T-helper 2 cell (primary cell): ENCODE measurements around the gene SOWAHB.

Source experiments
- DNase-seq, 5 experiments: peaks; one replicate each; pipeline versions ENCODE4 v3.0.0 to v3.0.0-alpha.2; 2012 to 2022
- total RNA-seq, 2 donors: gene quantifications; one replicate each; lab custom pipeline; 2026; lab: John Stamatoyannopoulos, UW

Gene SOWAHB
- 0 to 0.54 reads per million in 2 donors for total RNA-seq

DNA sequence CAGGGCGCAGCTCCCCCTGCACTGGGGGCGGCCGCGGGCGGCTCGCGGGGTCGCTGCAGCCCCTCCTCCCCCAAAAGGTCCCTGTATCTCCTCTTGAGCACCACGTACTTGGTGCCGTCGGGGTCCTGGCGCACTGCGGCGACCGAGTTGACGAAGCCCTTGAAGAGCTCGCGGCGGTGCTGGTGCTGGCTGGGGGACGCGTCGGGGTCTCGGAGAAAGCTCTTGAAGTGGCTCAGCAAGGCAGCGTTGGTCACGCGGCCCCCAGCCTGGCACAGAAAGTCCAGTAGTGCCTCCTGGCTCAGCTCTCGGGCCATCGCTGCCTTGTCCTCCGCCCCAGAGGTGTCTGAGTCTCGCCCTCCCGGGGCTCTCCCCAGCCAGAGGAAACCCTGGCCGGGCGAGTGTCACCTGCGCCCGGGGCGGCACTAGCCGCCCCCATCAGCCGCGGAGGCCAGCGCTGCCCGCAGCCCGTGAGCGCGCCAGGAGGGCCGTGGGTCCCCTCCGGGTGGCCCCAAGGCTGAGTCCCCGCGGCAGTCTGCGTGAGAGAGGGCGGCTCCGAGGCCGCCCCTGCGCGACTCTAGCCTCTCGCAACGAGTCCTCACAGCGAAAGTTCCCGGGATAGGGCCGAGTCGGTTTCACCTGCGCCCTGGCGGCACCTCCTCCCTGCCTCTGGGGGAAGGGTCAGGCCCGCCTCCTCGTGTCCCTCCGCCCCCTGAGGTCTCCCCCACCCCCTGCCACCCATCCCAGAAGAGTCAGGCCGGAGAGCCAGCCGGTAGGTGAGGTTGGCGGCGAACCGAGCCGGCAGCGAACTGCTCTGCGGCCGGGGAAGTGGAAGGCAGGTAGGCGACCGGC lies at the start of gene SOWAHB:
Gene SOWAHB, minus strand, starts transcription at position 609 of the 849 bp plus-strand sequence. Its CDS starts 295 bp downstream, at position 314.
- DNase-seq, result peak in 3 of 5 experiments; percentile 4 to 21 (median 18)

DNA sequence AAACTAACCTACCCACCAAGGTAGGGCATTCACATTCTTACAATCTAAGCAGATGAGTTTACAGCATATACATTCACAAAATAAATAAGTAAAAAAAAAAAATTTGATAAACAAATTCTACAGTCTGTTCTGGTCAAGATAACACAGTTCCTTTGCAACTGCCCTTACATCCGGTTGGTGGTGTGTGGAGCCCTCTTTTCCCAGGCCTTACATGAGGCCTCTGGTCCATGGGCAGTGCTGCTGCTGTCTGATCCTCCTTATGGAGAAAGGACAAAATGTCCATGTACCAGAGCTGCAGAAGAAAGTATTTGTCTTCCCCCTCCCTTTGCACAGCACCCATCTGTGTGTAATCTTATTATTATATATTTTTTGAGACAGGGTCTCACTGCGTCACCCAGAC lies 49.4 kb upstream of the SOWAHB start:
- no peak for DNase-seq

DNA sequence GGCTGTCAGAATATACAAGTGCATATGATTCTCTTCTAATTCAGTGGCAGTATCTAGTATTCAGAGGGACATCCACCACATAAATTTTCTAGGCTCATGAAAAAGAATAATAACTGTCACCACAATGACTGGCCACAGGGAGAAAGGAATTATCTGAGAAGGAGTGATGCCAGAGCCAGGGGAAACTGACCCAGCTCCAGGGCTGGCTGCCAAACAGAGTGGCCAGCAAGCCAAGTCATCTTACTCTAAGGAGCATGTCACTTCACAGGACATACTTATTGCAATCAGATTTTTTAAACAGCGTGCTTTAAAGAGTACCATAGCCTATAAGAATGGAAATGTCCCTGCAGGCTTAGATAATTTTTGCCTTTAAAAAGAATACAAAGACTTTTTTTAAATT lies 45.8 kb upstream of the SOWAHB start:
- no peak for DNase-seq

DNA sequence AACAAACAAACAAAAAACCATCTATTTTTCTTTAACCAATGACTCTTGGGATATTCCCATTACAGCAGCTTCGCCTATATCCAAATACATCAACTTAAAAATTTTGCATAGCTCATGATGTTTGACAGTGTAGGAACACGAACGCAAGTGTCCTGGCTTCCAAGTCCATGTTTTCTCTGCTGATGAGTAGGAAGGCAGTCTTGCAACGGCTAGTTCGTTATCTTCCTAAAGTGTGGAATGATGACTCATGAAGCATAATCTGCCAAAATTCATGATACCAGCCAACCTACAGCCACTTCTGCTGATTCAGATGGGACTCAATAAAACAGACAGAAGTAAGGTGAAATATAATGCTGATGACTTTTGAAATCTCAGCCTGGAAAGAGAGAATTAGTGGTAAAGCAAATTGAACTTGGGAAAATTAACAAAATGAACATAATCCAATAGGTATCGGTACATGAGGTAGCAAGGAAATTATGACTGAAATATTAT lies 45.2 kb upstream of the SOWAHB start:
- DNase-seq, result no peak

DNA sequence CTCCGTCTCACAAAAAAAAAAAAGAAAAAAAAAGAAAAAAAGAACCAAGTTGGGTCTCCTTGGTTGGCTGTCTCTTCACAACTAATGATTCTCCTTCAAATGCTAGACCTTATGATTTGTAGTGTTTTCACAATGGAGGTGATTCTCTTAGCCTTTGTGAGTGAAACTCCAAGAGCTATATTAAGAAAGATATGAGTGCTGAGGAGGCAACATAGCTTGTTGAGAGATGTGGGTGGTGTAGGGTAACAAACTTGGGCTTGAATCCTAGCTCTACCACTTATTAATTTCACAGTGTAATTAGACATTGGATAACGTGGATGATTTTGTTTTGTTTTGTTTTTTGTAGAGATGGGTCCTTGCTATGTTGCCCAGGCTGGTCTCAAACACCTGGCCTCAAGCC lies 41.2 kb upstream of the SOWAHB start:
- no peak for DNase-seq

- DNase-seq, result no peak
Measured at GRCh38 chr4:76931576-76932276, 33.8 kb upstream of the SOWAHB start.

DNA sequence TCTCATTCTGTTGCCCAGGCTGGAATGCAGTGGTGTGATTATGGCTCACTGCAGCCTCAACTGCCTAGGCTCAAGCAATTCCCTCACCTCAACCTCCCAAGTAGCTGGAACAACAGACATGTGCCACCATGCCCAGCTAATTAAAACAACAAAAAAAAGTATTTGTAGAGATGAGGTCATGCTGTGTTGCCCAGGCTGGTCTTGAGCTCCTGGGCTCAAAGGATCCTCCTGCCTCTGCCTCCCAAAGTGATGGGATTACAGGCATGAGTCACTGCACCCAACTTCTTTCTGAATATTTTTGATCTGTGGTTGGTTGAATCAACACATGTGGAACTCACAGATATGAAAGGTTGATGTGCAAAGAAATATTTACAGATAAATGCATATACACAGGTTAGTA lies 33.1 kb upstream of the SOWAHB start:
- DNase-seq, result no peak

DNA sequence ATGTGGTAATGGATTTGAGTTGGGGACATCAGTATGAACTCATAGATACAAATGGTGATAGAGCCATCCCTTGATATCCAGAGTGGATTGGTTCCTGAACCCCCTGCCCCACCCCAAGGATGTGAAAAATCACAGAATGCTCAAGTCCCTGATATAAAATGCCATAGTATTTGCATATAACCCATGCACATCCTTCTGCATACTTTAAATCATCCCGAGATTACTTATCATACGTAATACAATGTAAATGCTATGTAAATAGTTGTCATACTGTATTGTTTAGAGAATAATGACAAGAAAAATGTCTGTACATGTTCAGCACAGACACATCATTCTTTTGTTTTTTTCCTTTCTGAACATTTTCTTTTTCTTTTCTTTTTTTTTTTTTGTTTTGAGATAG lies 32.7 kb upstream of the SOWAHB start:
- no peak for DNase-seq

DNA sequence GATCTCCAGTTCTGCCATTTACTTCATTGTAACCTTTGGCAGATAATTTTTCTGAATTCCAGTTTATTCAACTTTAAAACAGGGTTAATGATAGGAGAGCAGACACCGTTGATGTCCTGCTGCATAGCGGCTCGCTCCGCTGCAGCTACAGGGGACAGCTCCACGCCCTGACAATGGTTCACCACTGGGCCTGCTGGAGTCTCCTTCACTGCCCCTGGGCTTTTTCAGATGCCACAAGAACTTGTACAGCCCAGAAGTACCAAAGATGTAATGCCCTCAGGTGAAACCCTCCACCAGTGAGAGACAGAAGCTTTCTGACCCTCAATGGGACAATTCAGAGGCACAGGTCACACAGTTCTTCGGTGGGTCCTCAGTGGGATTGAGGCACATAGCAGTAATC lies 28.9 kb upstream of the SOWAHB start:
- DNase-seq, result no peak

DNA sequence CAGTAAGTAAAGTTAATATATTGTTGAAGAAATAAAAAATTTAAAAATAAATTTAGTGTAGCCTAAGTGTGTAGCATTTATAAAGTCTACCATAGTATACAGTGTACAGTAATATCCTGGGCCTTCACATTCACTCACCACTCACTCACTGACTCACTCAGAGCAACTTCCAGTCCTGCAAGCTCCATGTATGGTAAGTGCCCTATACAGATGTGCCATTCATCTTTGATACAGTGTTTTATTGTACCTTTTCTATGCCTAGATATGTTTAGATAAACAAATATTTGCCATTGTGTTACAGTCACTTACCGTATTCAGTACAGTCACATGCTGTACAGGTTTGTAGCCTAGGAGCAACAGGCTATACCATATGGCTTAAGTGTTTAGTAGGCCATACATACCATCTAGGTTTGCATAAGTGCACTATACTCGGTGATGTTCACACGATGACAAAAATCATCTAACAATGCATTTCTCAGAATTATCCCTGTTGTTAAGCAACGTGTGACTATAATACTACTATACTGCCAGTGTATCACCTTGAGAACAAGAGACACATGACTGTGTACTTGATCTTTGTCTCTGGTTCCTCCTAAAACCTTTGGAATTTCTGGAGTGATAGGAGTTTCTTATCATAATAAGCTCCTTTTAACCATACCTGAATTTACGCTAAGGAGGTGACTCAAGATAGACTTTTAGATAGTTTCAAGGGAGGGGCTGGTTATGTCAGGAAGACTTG lies 25.8 kb upstream of the SOWAHB start:
- DNase-seq, result no peak

DNA sequence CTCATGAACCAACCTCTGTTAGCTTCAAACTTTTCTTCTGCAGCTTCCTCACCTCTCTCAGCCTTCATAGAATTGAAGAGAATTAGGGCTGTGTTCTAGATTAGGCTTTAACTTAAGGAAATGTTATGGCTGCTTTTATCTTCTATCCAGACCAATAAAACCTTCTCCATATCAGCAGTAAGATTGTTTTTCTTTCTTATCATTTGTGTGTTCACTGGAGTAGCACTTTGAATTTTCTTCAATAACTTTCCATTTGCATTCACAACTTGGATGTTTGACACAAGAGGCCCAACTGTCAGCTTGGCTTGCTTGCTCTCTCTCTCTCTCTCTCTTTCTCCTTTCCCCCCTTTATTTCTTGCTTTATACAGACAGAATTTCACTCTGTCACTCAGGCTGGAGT lies 22.8 kb upstream of the SOWAHB start:
- DNase-seq, result no peak

- no peak for DNase-seq
Measured at GRCh38 chr4:76909711-76910110, 11.8 kb upstream of the SOWAHB start.

- no peak for DNase-seq
Measured at GRCh38 chr4:76905521-76905920, 7.6 kb upstream of the SOWAHB start.

DNA sequence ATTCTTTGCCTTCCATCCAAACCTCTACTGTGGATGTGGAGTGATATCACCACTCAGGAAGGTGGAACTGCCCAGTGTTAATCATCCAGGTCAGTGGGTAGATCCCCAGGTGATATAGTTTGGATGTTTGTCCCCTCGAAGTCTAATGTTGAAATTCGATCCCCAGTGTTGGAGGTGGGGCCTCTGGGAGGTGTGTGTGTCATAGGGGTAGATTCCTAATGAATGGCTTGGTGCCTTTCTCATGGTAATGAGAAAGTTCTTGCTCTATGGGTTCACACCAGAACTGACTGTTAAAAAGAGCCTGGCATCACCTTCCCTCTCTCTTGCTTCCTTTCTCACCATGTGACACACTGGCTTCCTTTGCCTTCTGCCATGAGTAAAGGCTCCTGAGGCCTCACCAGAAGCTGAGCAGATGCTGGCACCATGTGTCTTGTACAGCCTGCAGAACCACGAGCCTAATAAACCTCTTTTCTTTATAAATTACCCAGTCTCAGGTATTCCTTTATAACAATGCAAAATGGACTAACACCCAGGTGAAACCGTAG lies 6.8 kb upstream of the SOWAHB start:
- no peak for DNase-seq

DNA sequence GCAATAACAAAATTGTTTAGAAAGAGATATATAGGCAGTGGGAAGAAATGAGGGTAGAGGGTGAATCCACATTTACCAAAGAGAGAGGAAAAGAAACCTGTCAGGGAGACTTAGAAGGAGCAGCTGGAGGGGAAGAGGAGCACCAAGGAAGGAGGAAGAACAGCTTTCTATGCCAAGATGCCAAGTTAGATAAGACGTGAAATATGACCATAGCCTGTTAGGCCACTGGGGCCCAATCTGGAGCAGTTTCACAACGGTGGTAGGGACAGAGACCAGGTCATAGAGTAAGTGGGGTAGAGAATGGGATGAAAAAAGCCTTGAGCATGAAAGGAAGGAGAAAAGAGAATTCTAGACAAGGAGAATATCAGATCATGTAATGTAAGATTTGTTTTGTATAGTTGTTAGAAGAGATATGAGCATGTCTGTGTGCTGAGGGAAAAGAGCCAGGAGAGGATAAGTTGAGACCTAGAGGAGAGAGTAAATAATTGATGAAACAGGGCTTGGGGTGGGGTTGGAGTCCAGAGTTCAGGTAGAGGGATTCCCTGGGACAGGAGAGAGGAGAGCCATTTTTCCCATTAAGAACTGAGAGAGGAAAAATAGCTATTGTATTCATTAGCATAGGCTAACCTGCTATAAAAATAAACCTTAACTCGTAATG lies 4.4 kb upstream of the SOWAHB start:
- DNase-seq, result no peak

DNA sequence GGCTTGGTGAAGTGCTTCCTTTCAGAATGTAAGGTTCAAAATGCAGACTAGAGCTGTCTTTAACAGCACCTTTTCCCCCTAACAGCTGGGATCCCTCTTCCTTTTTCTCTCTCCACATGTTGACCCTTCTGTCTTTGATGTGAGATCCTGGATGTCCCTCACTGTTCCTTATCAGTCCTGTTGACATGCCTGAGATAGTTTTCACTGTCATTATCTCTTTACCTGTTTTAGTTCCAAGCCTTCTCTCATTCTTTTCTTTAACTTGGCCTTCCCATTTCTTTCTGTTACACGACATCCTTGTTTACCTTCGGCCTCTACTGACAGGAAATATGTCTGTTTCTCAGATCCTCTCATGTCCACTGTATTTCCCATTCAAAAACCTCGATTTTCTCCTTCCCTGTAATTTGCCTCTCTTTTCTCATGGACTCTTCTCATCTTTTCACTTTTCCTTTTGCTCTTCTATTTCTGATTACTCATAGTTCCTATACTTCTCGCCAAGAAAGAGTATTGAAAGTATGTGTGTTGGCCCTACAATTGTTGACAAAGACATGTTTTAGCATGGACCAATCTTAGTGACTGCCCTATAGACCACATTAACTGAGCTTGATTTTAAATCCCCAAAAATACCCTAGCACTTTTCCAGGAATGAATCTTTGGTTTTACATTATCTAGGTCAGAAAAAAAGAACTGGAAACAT lies 1.2 kb upstream of the SOWAHB start:
- no peak for DNase-seq

DNA sequence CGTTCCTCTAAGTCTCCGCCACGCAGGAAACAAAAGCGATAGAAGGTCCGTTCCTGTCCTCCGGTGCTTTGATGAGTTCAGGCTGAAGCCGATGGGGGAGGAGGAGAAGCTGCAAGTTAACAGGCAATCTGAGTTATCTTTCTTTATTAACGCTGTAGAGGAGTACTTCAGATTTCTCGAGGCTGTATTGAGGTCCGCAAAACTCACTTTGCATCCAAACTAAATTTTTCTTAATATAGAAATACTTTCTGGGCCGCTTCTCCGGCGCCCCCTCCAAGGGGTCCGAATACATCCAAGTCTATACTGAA lies 395 bp upstream of the SOWAHB start:
- no peak for DNase-seq

DNA sequence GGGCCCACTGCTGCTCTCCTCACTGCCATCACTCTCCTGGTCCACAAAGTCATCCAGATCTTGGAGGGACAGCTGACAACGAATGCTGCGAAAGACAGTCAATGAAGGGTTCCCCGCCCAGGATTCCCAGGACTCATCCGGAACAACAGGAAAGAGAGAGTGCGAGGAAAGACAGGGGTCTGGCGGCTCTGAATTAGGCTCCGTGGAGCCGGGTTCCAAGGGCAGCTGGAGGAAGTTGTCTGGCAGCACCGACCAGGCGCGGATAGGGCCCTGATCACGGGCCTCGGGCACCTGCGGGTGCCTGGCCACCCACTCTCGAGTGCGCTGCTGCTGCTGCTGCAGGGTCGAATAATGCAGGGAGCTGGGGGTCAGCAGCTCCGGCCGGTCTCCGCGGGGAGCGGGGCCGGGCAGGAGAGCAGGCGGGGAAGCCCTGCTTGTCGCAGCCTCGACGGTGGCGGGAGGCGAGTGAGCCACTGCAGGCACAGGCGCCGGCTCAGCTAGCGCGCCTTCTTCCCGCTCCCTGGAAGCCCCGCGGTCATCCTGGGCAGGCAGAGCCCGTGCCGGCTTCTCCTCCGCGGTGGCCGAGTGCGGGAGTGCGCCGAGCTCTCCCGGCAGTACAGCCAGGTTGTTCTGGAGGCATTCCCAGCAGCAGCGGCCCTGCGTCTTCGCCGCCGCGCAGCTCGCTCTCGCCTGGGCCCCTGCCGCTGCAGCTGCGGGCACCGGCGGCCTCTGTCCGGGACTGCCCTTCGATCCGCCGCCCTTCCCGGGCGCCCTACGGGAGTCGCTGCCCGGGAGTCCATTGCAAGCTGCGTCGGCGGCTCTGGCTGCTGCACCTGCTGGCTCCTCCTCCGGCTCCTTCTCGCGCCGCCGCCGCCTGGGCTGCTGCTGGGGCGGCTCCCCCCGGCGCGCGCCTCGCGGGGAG lies 1.1 kb downstream of the SOWAHB start:
- DNase-seq, result peak in 3 of 5 experiments; percentile 10 to 32 (median 11)

GRCh38 chr4:76896048-76896447 lies 1.9 kb downstream of the SOWAHB start:
- DNase-seq, result no peak

DNA sequence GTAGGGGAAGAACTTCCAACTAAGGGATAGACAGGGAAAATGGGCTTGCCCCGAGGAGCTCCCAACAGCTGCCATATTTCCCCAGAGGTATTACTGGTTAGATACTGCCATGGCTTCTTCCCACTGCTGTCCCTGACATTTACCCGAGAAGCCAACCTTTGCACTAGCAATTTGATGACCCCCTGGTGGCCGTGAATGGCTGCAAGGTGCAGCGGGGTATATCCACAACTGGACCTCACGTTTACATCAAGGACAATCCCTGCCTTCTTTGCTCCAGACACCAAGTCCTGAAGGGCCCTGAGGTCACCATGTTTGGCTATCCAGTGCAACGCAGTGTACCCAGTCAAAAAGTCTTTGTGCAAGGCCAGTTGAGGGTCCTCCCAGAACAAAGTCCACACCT lies 2.3 kb downstream of the SOWAHB start:
- DNase-seq, result no peak
